Fibroblast of lung (primary cell): ENCODE data around the gene PGC. TPM values are rescaled to one million over a fixed set of nuclear protein-coding genes. Genes with fewer than 3 reads are reported as not detected.

Experiments used
- DNase-seq, 2 donors: peaks; one replicate each; pipeline versions ENCODE4 v3.0.0 to v3.0.0-alpha.2; 2010; ENCODE audit warnings: low read depth in 2 of 2
- H2AFZ ChIP-seq: 2 replicates; pipeline ENCODE4 v1.5.1; 2012; ENCODE audit warnings: low read length, control low read depth, inconsistent platforms
- H3K27ac ChIP-seq: 2 replicates; pipeline ENCODE4 v1.5.1; 2011; ENCODE audit warnings: low read length, control low read depth; ENCODE audit not compliant: insufficient read depth
- H3K27me3 ChIP-seq: 2 replicates; pipeline ENCODE4 v1.5.1; 2011; ENCODE audit warnings: mild to moderate bottlenecking, low read length; ENCODE audit not compliant: control insufficient read depth, insufficient read depth
- H3K36me3 ChIP-seq: 2 replicates; pipeline ENCODE4 v1.5.1; 2011; ENCODE audit warnings: low read length; ENCODE audit not compliant: control insufficient read depth, insufficient read depth
- H3K4me1 ChIP-seq: 2 replicates; pipeline ENCODE4 v1.5.1; 2011; ENCODE audit warnings: low read length; ENCODE audit not compliant: control insufficient read depth, insufficient read depth; ENCODE audit errors: extremely low read depth
- H3K4me2 ChIP-seq: 2 replicates; pipeline ENCODE4 v1.5.1; 2011; ENCODE audit warnings: low read length, control low read depth; ENCODE audit not compliant: insufficient read depth; ENCODE audit errors: extremely low read depth
- H3K4me3 ChIP-seq, 4 experiments: fragments of 200-600 bp in 1 of 4; sonication (generic) in 1 of 4; replicated peaks in 1 of 4; 2 replicates each; pipeline ENCODE4 v1.5.1; 2011 to 2016; ENCODE audit warnings: low read length in 4 of 4, low read depth in 3 of 4, mild to moderate bottlenecking in 3 of 4, control low read depth in 2 of 4, inconsistent platforms in 1 of 4, mixed read lengths in 1 of 4; ENCODE audit not compliant: insufficient read depth in 1 of 4; ENCODE audit errors: control extremely low read depth in 1 of 4
- H3K79me2 ChIP-seq: 2 replicates; pipeline ENCODE4 v1.5.1; 2012; ENCODE audit warnings: mild to moderate bottlenecking, low read length, inconsistent platforms; ENCODE audit not compliant: control insufficient read depth, insufficient read depth
- H3K9ac ChIP-seq: 2 replicates; pipeline ENCODE4 v1.5.1; 2011; ENCODE audit warnings: mild to moderate bottlenecking, low read length, control low read depth; ENCODE audit not compliant: insufficient read depth
- H3K9me3 ChIP-seq: 2 replicates; pipeline ENCODE4 v1.5.1; 2012; ENCODE audit warnings: low read depth, low read length; ENCODE audit not compliant: control insufficient read depth, insufficient read depth
- H4K20me1 ChIP-seq: 2 replicates; pipeline ENCODE4 v1.5.1; 2011; ENCODE audit warnings: low read length; ENCODE audit not compliant: control insufficient read depth, insufficient read depth; ENCODE audit errors: extremely low read depth
- EZH2 ChIP-seq: IDR thresholded peaks from 2 replicates; pipeline ENCODE4 v1.5.1; 2012; ENCODE audit warnings: low read length, control low read depth, mild to moderate bottlenecking; ENCODE audit errors: missing control alignments
- polyA plus RNA-seq, 2 donors: library from polyadenylated mRNA; depleted of rRNA in 1 of 2; stranded (reverse) in 1 of 2; unstranded in 1 of 2; fragments of >200 nt; gene quantifications; 2 replicates each; pipeline ENCODE4 v1.2.1, GENCODE V29; 2011 to 2012; ENCODE audit warnings: missing spikeins in 1 of 2
- total RNA-seq: library from RNA; depleted of rRNA; stranded (reverse); fragments of >200 nt; gene quantifications from 2 replicates; pipeline ENCODE4 v1.2.1, GENCODE V29; 2014
- TF ChIP-seq, protein P1 (sequence below), 2 donors: IDR thresholded peaks in 1 of 2; conservative IDR thresholded peaks in 1 of 2; 1 replicate in 1 of 2; 2 replicates in 1 of 2; pipeline ENCODE4 v1.5.1; 2011 to 2012; ENCODE audit warnings: low read length in 2 of 2, control low read depth in 1 of 2, inconsistent platforms in 1 of 2, low read depth in 1 of 2, mild to moderate bottlenecking in 1 of 2

Gene PGC
- total and polyA plus RNA-seq, 2 donors (not counting 1 experiment from before 2014, with no cell fraction given) = not detected

DNA sequence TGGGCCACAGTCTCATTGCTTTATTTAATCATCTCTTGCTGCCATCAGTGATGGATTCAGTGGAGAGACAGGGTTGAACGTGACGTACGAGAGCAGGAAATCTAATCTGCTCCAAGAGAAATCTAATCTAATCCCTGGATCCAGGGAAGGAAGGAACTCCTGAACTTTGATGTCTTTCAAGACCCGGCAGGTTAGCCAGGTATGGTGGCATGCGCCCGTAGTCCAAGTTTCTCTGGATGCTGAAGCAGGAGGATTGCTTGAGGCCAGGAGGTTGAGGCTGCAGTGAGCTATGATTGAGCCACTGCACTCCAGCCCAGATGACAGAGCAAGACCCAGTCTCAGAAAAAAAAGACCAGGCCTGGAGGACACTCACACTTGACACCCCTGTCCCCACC lies 11.4 kb upstream of the PGC start:
- Histone ChIP-seq H3K4me2 (no peak overlapping the region), H3K4me3 (no peak overlapping the region), H3K79me2 (no peaks in the 10 kb centered on the region), H2AFZ (no peak overlapping the region), H3K36me3 (no peaks in the 10 kb centered on the region), H3K9me3 (no peaks in the 10 kb centered on the region), H3K27me3 (peaks cover 12% of the 10 kb centered on the region), H4K20me1 (no peaks in the 10 kb centered on the region), H3K27ac (no peak overlapping the region), H3K9ac (no peak overlapping the region), H3K4me1 (no peaks in the 10 kb centered on the region)
- TF ChIP-seq EZH2 = no peak
- TF ChIP-seq, protein P1, sequence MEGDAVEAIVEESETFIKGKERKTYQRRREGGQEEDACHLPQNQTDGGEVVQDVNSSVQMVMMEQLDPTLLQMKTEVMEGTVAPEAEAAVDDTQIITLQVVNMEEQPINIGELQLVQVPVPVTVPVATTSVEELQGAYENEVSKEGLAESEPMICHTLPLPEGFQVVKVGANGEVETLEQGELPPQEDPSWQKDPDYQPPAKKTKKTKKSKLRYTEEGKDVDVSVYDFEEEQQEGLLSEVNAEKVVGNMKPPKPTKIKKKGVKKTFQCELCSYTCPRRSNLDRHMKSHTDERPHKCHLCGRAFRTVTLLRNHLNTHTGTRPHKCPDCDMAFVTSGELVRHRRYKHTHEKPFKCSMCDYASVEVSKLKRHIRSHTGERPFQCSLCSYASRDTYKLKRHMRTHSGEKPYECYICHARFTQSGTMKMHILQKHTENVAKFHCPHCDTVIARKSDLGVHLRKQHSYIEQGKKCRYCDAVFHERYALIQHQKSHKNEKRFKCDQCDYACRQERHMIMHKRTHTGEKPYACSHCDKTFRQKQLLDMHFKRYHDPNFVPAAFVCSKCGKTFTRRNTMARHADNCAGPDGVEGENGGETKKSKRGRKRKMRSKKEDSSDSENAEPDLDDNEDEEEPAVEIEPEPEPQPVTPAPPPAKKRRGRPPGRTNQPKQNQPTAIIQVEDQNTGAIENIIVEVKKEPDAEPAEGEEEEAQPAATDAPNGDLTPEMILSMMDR (conservative IDR thresholded peaks at IDR 0.05 in 1 of 2, IDR thresholded peaks at IDR 0.05 in 1 of 2; ENCODE audit: low read depth in 1 of 2, low read length in 2 of 2) = no peak
- DNase-seq = no peak

DNA sequence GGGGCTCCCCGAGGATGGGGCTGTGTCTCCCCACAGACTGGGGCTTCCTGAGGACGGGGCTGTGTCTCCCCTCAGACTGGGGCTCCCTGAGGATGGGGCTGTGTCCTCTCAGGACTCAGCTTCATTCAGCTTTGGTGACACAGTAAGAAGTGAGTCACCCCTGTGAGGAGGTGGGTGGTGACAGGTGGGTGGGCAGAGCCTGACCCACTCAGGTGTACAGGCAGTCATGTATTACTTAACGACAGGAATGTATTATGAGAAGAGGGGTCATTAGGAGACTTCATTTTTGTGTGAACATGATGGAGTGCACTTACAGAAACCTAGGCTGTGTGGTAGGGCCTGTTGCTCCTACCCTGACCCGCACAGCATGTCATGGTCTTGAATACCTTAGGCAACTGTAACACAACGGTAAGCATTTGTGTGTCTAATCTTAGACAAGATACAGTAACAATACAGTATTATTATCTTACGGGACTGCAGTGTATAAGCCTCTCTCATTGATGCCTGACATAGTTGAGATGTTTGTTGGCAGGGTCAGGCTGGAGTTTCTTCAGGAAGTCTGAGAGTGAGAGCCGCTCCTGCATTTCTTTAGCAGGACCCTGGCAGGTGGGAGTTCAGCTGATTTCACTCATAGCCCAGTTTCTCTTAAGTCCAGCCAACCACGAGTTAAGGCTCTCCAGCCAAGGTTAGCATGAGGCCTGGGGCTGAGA lies 10.9 kb upstream of the PGC start:
- H3K79me2 ChIP-seq = no peaks in the 10 kb centered on the region
- DNase-seq = peak in 1 of 2 donors; percentile 48
- H2AFZ ChIP-seq = no peak overlapping the region
- H3K36me3 ChIP-seq = no peaks in the 10 kb centered on the region
- no peak overlapping the region for H3K27ac ChIP-seq
- H3K4me3 ChIP-seq = no peak overlapping the region
- TF ChIP-seq, protein P1 (conservative IDR thresholded peaks at IDR 0.05 in 1 of 2, IDR thresholded peaks at IDR 0.05 in 1 of 2; ENCODE audit: low read depth in 1 of 2, low read length in 2 of 2) = no peak
- no peak for TF ChIP-seq EZH2
- peaks cover 12% of the 10 kb centered on the region for H3K27me3 ChIP-seq
- H4K20me1 ChIP-seq = no peaks in the 10 kb centered on the region
- H3K9ac ChIP-seq = no peak overlapping the region
- no peaks in the 10 kb centered on the region for H3K4me1 ChIP-seq
- no peaks in the 10 kb centered on the region for H3K9me3 ChIP-seq
- H3K4me2 ChIP-seq = no peak overlapping the region

DNA sequence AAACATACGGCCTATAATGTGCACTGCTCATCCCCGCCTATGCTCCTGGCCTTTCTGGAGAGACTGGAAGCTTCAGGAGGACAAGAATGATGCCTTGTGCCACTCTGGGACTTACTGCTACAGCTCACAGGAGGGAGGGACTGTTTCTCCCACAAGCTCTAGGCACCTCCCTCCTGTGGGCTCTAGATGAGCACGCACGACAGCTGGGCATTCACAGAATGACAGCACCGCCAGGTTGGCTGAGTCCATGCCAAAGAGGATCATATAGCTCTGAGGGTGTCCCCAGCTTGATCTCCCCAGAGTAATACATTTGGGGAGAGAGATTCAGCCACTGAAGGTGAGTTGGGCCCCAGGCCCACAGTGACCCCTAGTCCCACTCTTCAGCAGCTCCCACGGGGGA lies 10.1 kb upstream of the PGC start:
- no peaks in the 10 kb centered on the region for H3K9me3 ChIP-seq
- H3K27ac ChIP-seq = no peak overlapping the region
- H3K9ac ChIP-seq = no peak overlapping the region
- no peaks in the 10 kb centered on the region for H3K79me2 ChIP-seq
- H3K36me3 ChIP-seq = no peaks in the 10 kb centered on the region
- no peak overlapping the region for H2AFZ ChIP-seq
- H3K4me3 ChIP-seq = no peak overlapping the region
- no peak for TF ChIP-seq EZH2
- TF ChIP-seq, protein P1 (conservative IDR thresholded peaks at IDR 0.05 in 1 of 2, IDR thresholded peaks at IDR 0.05 in 1 of 2; ENCODE audit: low read depth in 1 of 2, low read length in 2 of 2) = no peak
- H3K27me3 ChIP-seq = peaks cover 12% of the 10 kb centered on the region
- H3K4me2 ChIP-seq = no peak overlapping the region
- no peaks in the 10 kb centered on the region for H4K20me1 ChIP-seq
- DNase-seq = no peak
- H3K4me1 ChIP-seq = no peaks in the 10 kb centered on the region
